DMS114 treated with DMSO at 0.1 percent for 48 hours (cell line): ENCODE results near the gene KLK3.

ENCODE experiments used
- DNase-seq: peaks from one replicate; lab custom pipeline; 2025; ENCODE audit not compliant: unreplicated experiment; lab: John Stamatoyannopoulos, UW

The KLK3 gene

DNA sequence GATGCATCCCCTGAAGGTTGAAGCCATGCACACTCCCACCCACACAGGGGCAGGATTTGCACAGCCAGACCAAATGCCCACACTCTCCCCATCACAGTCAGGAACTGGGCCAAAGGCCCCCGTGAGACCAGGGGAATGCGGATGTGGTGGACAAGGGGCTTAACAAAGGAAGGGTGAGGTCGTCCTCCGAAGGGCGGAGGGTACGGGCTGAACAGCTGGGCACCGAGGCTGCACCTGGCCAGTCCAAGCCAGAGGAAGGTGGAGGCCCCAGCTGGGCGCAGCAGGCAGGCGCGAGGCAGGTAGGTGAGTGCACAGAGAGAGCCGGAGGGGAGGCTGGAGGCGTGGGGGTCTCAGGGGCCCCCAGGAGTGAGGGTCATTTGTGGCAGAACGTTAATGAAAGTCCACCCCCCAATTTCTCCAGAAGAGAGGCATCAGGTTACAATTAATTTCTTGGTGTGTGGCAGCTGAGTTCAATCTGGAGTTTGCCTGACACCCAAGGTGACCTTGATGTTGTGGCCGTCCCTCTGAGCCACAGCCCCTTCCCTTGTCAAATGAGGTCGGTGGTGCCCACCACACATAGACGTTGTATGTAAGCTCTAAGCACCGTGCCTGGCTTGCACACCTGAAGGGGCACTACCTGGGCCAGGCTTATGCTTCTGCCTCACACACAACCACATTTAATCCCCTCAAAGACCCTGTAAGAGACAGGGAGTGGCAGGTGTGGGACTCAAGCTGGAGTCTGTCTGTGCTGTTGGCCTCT lies 24.3 kb upstream of the KLK3 start:
- DNase-seq, result no peak

DNA sequence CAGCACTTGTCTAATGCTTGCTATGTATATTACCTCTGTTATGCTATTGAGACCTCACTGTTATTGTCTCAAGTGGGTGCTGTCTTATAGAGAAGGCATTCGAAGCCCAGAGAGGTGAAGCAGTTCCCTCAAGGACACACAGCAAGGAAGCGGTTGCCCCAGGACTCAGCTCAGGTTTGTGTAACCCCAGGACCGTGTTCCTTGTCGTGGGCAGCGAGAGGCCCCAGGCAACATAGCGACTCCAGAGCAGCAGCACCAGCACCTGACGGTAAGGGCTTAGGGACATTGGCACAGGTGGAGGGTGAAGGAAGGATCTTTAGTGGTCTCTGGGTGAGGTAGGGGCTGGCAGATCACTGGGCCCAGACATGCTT lies 23.7 kb upstream of the KLK3 start:
- DNase-seq, result no peak

DNA sequence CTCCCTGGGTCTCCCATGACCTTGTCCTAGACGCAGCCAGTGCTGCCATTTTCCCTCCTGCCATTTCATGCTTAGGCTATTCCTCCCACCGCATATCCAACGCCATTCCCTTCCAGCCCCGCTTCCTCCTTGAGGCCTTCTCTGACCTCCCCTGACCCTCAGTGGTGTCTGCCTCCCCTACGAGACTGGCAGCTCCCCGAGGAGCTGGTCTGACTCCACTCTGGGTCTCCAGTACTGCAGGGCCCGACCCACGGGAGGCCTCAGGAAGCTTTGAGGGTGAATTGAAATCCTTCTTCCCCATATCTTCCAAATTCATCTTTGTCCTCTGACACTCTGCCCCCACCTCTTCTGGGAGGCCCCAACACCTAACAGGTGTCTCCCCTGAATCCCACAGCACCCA lies 22.0 kb upstream of the KLK3 start:
- DNase-seq, result no peak

DNA sequence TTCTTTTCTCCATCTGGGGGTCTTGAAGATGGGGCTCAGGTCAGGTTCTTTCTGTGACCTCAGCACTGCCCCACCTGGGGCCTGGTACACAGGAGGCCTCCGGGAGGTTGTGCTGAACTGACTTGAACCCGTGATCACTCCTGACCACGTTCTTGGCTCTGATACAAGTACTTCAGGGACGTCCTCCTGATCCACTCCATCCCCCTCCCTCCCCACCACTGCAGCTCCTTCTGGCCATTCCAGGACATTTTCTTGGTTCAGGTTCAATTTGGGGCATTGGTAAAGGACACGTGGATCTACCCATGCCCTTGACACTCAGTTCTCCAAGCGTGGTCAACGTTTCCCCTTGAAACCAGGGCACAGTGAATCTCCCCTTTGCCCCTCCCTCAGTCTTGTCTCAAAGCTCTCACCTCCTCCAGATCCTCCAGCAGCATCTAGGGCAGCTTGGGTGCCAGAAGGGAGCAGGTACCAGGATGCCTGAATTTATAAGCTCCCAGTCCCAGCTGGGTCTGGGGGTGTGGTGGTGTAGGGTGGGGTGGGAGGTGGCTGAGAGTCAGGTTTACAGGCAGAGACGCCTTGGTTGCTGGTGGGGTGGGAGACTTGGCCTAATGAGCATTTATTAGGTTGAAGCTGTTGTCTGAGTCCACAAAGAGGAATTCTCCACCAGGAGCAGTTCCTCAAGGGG lies 21.5 kb upstream of the KLK3 start, which contains the start of gene KLK15:
KLK15 (minus strand) TSS at position 458 of the 685 bp plus-strand sequence. CDS start 2,082 bp downstream, outside the sequence.
- no peak for DNase-seq

DNA sequence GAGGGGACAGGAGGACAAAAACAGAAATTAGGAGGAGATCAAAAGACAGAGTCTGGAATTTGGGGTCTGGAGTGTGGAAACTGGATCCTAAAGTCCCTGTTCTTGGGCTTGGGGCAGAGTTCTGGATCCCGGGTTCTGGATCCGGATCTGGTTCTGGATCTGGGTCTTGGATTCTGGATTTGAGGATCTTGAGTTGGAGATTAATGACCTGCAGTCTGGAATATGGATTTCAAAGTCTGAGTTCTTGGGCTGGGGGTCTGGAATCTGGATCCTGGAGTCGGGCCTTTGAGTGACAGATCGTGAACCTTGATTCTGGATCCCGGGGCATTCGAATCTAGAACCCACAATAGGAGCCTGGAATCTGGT lies 20.9 kb upstream of the KLK3 start:
- DNase-seq, result no peak

DNA sequence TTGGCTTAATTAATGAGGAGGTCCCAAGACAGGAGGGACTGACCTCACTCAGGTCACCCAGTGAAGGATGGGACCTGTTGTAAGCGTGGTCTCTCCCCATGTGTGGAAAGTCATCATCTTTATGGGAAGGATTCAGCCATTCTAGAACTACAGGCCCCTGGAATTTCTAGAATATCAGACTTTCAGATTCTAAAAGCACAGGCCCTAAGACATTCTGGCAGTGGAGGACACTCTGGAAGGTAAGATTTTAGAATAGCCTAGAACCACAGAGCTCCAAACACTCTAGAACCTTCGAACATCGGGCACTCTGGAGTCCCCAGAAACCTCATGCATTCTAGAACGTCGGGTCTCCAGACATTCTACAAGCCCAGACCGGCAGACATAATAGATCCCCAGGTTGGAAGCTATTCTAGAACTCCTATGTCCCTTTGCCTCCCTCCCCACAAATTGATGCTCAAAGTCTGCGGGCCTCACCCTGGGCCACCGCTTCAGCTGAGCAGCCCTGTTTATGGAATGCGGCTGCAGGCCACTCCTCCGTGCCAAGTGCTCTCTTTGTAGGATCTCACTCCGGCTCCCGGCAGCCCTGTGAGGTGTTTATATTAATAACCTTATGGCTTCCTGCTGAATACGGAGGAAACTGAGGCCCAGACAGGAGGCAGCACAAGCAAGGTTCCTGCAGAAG lies 19.5 kb upstream of the KLK3 start:
- no peak for DNase-seq

DNA sequence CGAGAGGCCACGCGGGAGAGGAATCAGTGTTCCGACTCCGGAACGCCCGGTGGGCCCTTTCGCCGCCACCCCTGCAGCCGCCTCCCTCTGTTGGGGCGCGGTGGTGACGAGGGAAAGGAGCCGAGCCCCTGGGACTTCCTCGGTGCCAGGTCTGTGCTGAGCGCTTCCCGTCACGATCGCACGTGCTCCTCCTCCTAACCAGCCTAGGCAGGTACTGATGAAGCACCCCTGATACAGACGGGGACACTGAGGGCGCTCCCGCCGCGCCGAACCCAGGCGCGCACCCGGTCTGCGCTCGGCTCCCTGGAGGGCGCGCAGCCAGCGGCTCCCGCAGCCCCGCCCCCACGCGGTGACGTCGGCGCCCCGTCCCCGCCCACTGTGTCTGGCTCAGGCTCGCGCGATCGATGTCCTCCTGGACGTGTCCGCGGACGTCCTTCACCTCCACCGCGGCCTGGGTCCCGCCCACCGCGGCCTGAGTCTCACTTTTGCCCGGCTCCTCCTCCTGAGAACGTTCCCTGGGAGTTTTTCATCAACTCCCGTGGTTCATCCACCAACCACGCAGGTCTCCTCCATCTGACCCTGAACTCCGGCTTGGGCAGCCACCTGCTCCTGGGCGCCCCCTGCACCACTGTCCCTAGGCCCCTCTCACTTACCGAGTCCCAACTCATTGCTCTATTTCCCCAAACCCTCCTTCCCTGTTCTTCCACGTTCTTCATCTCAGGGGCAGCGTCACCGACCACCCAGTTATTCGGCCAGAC lies 18.8 kb upstream of the KLK3 start:
- DNase-seq, result peak; percentile 57

DNA sequence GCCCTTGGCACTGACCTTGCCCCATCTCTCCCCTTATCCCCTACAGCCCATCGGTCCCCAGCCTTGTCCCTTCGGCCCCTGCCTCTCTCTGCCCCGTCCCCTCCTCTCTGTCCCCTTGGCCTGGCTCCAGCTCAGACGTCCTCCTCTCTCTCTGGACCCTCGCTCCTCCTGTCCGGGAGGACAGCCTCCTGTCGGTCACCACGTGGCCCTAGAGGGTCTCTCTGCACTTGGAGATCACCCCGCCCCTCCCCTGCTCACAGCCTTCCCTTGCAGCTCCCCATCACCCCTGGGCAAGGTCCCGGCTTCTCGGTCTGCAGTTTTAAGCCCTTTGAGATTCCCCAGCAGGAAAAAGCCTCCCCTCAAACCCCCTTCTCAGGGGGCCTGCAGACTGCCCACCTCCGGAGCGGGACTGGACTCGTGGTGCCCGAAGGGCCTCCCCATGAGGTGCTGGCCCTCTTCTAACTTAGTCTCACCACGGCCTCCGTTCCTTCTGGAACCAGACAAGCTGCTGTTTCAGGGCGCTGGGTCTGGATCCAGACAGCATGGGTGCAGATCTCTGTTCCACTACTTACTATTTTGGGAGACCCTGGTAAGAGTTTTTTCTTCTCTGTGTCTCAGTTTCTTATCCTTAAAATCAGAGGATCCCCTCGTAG lies 18.0 kb upstream of the KLK3 start:
- DNase-seq, result no peak

DNA sequence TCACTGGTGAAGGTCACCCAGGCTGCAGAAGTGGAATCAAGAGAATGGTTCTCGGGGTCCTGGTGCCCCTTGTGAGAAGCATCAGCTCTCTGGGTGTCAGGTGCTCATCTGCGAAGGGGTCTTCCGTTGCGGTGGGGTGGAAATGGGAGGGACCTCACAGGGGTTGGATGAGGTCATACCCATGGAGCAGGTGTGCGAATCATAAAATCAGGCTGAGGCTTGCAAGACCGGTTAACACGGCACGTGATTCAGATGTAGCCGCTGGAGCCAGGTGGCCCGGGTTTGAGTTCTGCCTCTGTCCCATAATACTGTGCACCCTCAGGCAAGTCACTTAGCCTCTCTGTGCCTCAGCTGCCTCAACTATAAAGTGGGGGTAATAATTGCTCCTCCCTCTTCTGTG lies 17.4 kb upstream of the KLK3 start:
- DNase-seq, result no peak

DNA sequence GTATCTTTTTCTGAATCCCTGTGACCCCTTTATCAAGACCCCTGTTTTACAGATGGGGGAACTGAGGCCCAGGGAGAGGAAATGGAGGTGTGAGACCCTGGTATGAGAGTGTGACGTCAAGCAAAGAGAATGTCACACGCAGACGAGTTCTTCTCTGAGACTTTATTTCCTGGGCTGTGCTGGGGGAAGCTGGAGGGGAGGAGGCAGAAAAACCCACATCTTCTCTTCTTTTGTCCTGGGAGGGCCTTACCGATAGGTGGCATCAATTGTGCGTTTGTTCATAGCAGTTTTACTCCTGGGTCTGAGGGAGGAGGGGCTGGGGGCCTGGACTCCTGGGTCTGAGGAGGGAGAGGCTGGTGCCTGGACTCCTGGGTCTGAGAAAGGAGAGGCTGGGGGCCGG lies 16.5 kb upstream of the KLK3 start:
- no peak for DNase-seq

DNA sequence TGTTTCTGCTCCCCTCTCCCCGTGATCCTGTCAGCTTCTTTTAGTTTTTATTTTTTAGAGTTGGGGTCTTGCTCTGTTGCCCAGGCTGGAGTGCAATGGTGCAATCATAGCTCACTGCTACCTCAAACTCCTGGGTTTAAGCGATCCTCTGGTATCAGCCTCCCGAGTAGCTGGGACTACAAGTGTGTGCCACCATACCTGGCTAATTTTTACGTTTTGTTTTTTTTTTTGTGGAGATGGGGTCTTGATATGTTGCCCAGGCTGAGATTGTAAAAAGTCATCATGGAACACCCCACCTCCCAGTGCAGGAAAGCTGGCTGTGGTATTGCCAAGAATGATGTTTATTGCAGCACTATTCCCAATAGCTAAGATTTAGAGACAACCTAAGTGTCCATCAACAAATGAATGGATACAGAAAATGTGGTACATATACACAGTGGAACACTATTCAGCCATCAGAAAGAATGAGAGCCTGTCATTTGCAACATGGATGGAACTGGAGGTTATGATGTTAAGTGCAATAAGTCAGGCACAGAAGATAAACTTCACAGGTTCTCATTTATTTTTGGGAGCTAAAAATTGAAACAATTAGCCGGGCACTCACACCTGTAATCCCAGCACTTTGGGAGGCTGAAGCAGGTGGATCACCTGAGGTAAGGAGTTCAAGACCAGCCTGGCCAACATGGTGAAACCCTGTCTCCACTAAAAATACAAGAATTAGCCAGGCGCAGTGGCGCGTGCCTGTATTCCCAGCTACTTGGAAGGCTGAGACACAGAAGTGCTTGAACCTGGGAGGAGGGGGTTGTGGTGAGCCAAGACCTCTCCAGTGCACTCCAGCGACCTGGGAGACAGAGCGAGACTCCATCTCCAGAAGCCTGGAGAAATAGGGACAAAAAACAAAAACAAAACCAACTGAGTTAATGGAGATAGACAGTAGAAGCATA lies 14.7 kb upstream of the KLK3 start:
- no peak for DNase-seq

DNA sequence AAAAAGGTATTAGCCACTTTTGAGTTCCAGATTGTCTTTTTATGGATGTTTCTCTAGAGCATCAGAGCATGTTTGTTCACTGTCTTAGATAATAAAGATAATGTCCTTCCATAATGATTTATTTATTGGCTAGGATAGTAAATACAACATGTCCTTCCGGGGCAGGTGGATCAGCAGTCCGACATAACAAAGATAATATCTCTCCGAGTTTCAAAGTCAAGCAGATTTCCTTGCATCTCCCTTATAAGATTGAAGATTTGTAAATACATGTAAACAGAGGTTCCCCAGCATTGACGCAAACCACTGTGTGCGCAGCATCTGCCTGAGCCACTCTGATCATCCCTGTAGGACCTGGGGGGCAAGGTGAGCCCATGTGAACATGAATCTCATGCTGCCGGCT lies 12.6 kb upstream of the KLK3 start:
- no peak for DNase-seq

DNA sequence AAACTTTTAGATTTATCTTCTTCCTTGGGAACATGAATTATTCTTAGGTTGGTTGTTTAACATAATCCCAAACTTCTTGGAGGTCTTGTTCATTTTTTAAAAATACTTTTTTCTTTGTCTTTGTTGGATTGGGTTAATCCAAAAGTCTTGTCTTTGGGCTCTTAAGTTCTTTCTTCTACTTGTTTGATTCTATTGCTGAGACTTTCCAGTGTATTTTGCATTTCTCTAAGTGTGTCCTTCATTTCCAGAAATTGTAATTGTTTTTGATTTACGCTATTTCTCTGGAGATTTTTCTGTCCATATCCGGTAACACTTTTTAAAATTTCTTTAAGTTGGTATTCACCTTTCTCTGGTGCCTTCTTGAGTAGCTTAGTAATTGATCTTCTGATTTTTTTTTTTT lies 11.5 kb upstream of the KLK3 start:
- no peak for DNase-seq

DNA sequence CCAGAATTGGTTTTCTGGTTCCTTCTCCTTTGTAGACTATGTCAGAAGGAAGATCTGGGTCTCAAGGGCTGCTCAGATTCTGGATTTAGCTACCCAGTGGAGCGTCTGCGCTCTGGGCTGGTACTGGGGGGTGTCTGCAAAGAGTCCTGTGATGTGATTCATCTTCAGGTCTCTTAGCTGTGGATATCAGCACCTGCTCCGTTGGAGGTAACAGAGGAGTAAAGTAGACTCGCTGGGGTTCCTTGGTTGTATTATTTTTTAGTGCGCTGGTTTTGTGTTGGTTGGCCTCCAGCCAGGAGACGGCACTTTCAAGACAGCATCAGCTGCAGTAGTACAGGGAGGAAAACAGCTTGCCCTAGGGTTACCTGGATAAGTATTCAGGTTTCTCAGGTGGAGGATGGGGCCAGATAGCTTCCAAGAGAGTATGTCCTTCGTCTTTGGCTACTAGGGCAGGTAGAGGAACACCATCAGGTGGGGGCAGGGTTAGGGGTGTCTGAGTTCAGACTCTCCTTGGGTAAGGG lies 11.0 kb upstream of the KLK3 start:
- no peak for DNase-seq

DNA sequence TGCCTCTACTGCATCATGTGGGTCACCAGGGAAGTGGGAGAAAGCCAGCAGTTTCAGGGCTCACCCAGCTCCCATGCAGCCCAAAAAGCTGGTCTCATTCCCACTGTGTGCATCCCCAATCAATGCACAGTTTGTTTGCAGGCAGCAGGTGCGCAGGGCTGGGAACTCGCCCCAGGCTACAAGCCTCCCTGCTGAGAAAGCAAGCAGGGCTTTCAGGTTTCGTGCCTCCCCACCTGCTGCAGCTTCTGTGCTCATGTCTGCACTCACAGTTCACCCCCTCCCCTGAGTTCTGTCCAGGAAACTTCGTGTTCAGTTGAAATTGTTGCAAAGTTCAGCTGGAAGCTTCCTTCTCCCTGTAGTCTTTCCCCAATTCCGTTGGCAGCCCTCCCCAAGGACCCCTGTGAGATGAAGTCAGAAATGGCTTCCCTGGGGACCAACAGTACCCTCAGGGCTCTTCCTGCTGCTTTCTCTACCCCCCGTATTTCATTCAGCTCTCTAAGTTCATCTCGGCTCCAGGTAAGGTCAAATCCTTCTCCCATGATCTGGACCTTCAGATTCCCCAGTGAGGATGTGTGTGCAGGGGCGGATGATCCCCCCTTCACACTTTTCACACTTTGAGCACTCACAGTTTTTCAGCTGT lies 10.3 kb upstream of the KLK3 start:
- DNase-seq, result no peak

DNA sequence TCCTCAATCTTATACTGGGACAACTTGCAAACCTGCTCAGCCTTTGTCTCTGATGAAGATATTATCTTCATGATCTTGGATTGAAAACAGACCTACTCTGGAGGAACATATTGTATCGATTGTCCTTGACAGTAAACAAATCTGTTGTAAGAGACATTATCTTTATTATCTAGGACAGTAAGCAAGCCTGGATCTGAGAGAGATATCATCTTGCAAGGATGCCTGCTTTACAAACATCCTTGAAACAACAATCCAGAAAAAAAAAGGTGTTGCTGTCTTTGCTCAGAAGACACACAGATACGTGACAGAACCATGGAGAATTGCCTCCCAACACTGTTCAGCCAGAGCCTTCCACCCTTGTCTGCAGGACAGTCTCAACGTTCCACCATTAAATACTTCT lies 4.0 kb upstream of the KLK3 start:
- no peak for DNase-seq

DNA sequence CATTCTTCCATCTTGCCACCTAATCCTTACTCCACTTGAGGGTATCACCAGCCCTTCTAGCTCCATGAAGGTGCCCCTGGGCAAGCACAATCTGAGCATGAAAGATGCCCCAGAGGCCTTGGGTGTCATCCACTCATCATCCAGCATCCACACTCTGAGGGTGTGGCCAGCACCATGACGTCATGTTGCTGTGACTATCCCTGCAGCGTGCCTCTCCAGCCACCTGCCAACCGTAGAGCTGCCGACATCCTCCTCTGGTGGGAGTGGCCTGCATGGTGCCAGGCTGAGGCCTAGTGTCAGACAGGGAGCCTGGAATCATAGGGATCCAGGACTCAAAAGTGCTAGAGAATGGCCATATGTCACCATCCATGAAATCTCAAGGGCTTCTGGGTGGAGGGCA lies 3.1 kb upstream of the KLK3 start:
- no peak for DNase-seq

DNA sequence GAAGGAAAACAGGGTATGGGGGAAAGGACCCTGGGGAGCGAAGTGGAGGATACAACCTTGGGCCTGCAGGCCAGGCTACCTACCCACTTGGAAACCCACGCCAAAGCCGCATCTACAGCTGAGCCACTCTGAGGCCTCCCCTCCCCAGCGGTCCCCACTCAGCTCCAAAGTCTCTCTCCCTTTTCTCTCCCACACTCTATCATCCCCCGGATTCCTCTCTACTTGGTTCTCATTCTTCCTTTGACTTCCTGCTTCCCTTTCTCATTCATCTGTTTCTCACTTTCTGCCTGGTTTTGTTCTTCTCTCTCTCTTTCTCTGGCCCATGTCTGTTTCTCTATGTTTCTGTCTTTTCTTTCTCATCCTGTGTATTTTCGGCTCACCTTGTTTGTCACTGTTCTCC lies 2.7 kb downstream of the KLK3 start:
- no peak for DNase-seq

DNA sequence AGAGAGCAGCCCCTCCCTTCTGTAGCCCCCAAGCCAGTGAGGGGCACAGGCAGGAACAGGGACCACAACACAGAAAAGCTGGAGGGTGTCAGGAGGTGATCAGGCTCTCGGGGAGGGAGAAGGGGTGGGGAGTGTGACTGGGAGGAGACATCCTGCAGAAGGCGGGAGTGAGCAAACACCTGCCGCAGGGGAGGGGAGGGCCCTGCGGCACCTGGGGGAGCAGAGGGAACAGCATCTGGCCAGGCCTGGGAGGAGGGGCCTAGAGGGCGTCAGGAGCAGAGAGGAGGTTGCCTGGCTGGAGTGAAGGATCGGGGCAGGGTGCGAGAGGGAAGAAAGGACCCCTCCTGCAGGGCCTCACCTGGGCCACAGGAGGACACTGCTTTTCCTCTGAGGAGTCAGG lies 4.2 kb downstream of the KLK3 start:
- no peak for DNase-seq
